ENCODE results near the gene GPC4. TPM values are rescaled to one million over a fixed set of nuclear protein-coding genes. Genes with fewer than 3 reads are reported as not detected.

Gene GPC4
- total and polyA plus RNA-seq, 2 donors (not counting 3 experiments of a cell fraction or from before 2014, with no cell fraction given) = 0.20 TPM; not detected in 1

DNA sequence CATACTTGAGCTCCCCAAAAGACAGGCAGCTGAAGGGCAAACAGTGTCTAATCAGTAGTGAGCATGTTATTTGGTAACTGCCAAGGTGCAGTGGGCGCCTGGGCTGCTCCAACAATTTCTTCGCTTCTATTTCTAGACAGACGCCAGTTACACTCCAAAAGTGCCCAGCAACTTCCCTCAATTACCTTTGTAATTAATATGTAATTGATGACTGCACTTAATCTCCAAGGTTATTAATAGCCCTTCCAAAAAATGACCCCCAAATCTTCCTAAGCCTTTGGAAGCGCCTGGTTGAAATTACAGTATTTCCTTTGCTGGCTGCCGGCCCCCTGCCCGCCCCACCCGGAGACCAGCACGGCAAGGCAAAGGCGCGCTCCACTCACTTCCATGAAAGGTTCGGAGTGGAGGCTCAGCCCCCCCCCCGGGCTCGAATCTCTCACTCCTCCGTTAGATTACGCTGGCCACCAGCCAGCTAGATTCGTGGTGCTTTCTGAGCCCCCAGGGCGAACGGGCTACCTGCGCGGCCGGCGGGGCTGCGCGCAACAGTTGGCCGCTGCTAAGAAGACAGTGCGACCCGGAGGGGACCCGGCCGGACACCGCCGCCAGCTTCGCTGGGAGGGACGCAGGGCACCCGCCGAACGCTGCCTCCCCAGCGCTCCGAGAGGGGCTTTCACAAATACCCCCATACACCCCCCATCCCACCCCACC, 1.9 kb downstream of the GPC4 start:
- DNase-seq (ENCODE audit: low read depth, low spot score) (no peak), FAIRE-seq (no peak)
- no peak overlapping the region for H3K4me2 ChIP-seq (ENCODE audit: insufficient read depth, low read length)
- no peak overlapping the region for H3K27ac ChIP-seq (ENCODE audit: insufficient read depth, low read depth, low read length)
- H3K9me1 ChIP-seq (replicated peaks; ENCODE audit: control insufficient read depth, extremely low read depth, insufficient read depth, low read length) = no peaks in the 10 kb centered on the region
- no peaks in the 10 kb centered on the region for H3K79me2 ChIP-seq (ENCODE audit: control insufficient read depth, insufficient read depth, low read length)
- H4K20me1 ChIP-seq (replicated peaks; ENCODE audit: control insufficient read depth, extremely low read depth, insufficient read depth, low read length) = no peaks in the 10 kb centered on the region
- CTCF ChIA-PET = no interaction called here
- H3K36me3 ChIP-seq (ENCODE audit: control insufficient read depth in 2 of 2, extremely low read depth in 1 of 2, insufficient read depth in 2 of 2, low read length in 2 of 2) = no peaks in the 10 kb centered on the region
- H3K4me3 ChIP-seq (replicated peaks in 1 of 3; ENCODE audit: insufficient read depth in 1 of 3, low read depth in 1 of 3, low read length in 3 of 3) = no peak overlapping the region
- intact Hi-C loops (cut with micrococcal nuclease) = no loop called here
- H3K9me3 ChIP-seq (replicated peaks; ENCODE audit: control insufficient read depth, insufficient read depth, low read length) = no peaks in the 10 kb centered on the region
- TF ChIP-seq EZH2 (IDR thresholded peaks at IDR 0.05; ENCODE audit: borderline replicate concordance, low read depth, low read length, severe bottlenecking) (no peak), FOS (IDR thresholded peaks at IDR 0.05; ENCODE audit: borderline replicate concordance, insufficient read depth, low read length) (no peak), GATA2 (IDR thresholded peaks at IDR 0.05; ENCODE audit: insufficient read depth, insufficient read length, low read depth, low read length) (no peak), POLR2A (IDR thresholded peaks at IDR 0.05; ENCODE audit: low read depth, low read length) (no peak), MAX (IDR thresholded peaks at IDR 0.05; ENCODE audit: insufficient read depth, insufficient read length) (no peak), CTCF (IDR thresholded peaks at IDR 0.05; ENCODE audit: extremely low read depth in 1 of 2, insufficient read depth in 1 of 2, low read depth in 1 of 2, low read length in 2 of 2) (no peak), POLR2AphosphoS5 (IDR thresholded peaks at IDR 0.05; ENCODE audit: insufficient read depth, low read depth, low read length) (no peak), JUN (IDR thresholded peaks at IDR 0.05; ENCODE audit: borderline replicate concordance, insufficient read depth, insufficient read length, low read depth) (no peak)
- dilution Hi-C loops (cut with MboI; ENCODE audit: extremely low pct_ligation_motif_present, low sequenced_read_pairs) = no loop called here
- no peaks in the 10 kb centered on the region for H3K4me1 ChIP-seq (ENCODE audit: control insufficient read depth, extremely low read depth, insufficient read depth, low read length)
- peaks cover 7 to 23% of the 10 kb centered on the region in 2 experiments for H3K27me3 ChIP-seq (ENCODE audit: control insufficient read depth in 2 of 2, insufficient read depth in 2 of 2, low read length in 2 of 2)
- H3K9ac ChIP-seq (replicated peaks; ENCODE audit: extremely low read depth, insufficient read depth, low read length) = no peak overlapping the region
- no TSS peak for BruUV-seq (replicated peaks)
- H2AFZ ChIP-seq (ENCODE audit: low read depth, low read length) = no peak overlapping the region
- POLR2A ChIA-PET = no interaction called here

All from endothelial cell of umbilical vein (primary cell).